Transverse colon (tissue), 4 donors: ENCODE measurements around the gene TTLL9. TPM values are rescaled to one million over a fixed set of nuclear protein-coding genes. Genes with fewer than 3 reads are reported as not detected.
"Not testable (repeated sequence)": the region's sequence is repeated elsewhere in the genome, so short reads cannot be mapped to it uniquely, and the experiment has no call there.

ENCODE experiments used
- DNase-seq: peaks from one replicate; pipeline ENCODE4 v3.0.0-alpha.2; 2019
- H3K27ac ChIP-seq, 4 donors: fragments of 200-600 bp; sonication (generic); 2 replicates each; pipeline ENCODE4 v1.5.1; 2016 to 2018; ENCODE audit warnings: inconsistent platforms in 4 of 4
- H3K27me3 ChIP-seq: fragments of 200-600 bp; sonication (generic); 2 replicates; pipeline ENCODE4 v1.5.1; 2017; ENCODE audit warnings: inconsistent platforms
- H3K36me3 ChIP-seq, 4 donors: fragments of 200-600 bp; sonication (generic); 2 replicates each; pipeline ENCODE4 v1.5.1; 2017 to 2019; ENCODE audit warnings: inconsistent platforms in 4 of 4
- H3K4me1 ChIP-seq, 4 donors: fragments of 200-600 bp; sonication (generic); 2 replicates each; pipeline ENCODE4 v1.5.1; 2017 to 2020; ENCODE audit warnings: inconsistent platforms in 4 of 4
- H3K4me3 ChIP-seq, 4 donors: fragments of 200-600 bp; sonication (generic); 1 replicate in 1 of 4; 2 replicates in 3 of 4; pipeline versions ENCODE4 v1.5.1 to v1.6.1; 2017 to 2019; ENCODE audit warnings: inconsistent platforms in 4 of 4
- H3K9me3 ChIP-seq, 2 donors: fragments of 200-600 bp; sonication (generic); 2 replicates each; pipeline ENCODE4 v1.5.1; 2017 to 2019; ENCODE audit warnings: inconsistent platforms in 2 of 2
- EP300 ChIP-seq: sonication (generic); formaldehyde crosslinking; IDR thresholded peaks from one replicate; pipeline ENCODE4 v1.6.1; 2017; ENCODE audit warnings: antibody characterized with exemption, low read depth
- POLR2A ChIP-seq: fragments of 450-650 bp; IDR thresholded peaks from one replicate; pipeline ENCODE4 v1.6.1; 2016; ENCODE audit warnings: antibody characterized with exemption, mild to moderate bottlenecking, moderate library complexity
- POLR2AphosphoS5 ChIP-seq, 3 donors: sonication (generic); formaldehyde crosslinking; IDR thresholded peaks; one replicate each; pipeline ENCODE4 v1.6.1; 2016; ENCODE audit warnings: antibody characterized with exemption in 3 of 3
- WGBS, 2 donors: methylation state at CpG; one replicate each; pipeline ENCODE4 v1.1.5; 2018; ENCODE audit warnings: low coverage in 1 of 2; 5-methylcytosine and 5-hydroxymethylcytosine counted together
- in situ Hi-C, 4 donors: fragments of 200-750 bp; cut with MboI; loops; one replicate each; pipeline versions ENCODE4 v1.15.0 to v1.15.1; 2017; ENCODE audit warnings: low sequenced_read_pairs in 3 of 4, low pct_ligation_motif_present in 1 of 4, low pct_unique_long_range_greater_than_20kb in 1 of 4
- intact Hi-C: fragments of 100-400 bp; cut with DNase I; formaldehyde crosslinking; loops from one replicate; pipeline ENCODE4 v1.15.1; 2023; ENCODE audit warnings: low total_unique reads
- total RNA-seq, 4 donors: library from RNA; depleted of rRNA; stranded (reverse); fragments of >200 nt; gene quantifications; one replicate each; pipeline ENCODE4 v1.1.0, GENCODE V29; 2016
- TF ChIP-seq, protein P1 (sequence below), 5 experiments: fragments of 200-600 bp in 3 of 5; fragments of 450-650 bp in 2 of 5; sonication (generic) in 3 of 5; IDR thresholded peaks; 1 replicate in 2 of 5; 2 replicates in 3 of 5; pipeline ENCODE4 v1.5.1; 2016 to 2017; ENCODE audit warnings: antibody characterized with exemption in 5 of 5, inconsistent platforms in 3 of 5, mild to moderate bottlenecking in 2 of 5, moderate library complexity in 1 of 5

TTLL9 gene
- total RNA-seq, 4 donors from 2014 or later = not detected

DNA sequence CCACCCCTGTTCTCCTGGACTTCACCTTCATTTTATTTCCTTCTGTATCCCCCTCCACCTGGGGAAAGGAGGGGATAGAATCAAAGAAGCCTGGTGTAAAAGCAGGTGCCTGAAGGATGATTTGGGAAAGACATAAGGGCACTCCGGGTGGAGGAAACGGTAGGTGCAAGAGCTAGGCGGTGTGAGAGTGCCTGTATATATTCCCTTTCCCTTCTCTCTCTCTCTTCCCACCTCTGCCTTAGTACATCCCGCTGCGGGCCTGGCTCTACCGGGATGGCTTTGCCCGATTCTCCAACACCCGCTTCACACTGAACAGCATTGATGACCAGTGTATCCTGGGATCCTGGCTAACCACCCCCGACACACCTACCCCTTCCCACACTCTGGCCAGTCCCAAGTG, 55.2 kb downstream of the TTLL9 start:
- in situ Hi-C loops = no loop called here

DNA sequence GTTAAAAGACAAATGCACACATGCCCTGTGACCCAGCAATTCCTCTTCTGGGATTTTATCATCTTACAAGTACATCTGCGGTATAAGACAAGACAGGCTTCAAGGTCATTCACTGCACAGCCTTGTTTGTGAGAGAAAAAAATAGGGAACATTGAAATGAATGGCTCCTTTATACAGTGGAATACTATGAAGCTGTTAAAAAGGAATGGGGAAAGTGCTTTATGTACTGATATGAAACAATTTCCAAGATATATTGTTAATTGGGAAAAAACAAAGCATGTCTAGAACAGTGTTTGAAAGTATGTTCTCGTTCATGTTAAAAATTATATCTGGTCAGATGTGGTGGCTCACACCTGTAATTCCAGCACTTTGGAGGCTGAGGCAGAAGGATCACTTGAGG, 56.1 kb downstream of the TTLL9 start:
- Histone ChIP-seq H3K9me3 (no peaks in the 10 kb centered on the region), H3K27me3 (peaks cover 14% of the 10 kb centered on the region), H3K4me1 (no peaks in the 10 kb centered on the region), H3K4me3 (no peak overlapping the region), H3K27ac (no peak overlapping the region), H3K36me3 (no peaks in the 10 kb centered on the region)
- no peak for DNase-seq
- TF ChIP-seq POLR2A (no peak), POLR2AphosphoS5 (IDR thresholded peaks at IDR 0.05) (no peak), EP300 (no peak)
- TF ChIP-seq, protein P1, sequence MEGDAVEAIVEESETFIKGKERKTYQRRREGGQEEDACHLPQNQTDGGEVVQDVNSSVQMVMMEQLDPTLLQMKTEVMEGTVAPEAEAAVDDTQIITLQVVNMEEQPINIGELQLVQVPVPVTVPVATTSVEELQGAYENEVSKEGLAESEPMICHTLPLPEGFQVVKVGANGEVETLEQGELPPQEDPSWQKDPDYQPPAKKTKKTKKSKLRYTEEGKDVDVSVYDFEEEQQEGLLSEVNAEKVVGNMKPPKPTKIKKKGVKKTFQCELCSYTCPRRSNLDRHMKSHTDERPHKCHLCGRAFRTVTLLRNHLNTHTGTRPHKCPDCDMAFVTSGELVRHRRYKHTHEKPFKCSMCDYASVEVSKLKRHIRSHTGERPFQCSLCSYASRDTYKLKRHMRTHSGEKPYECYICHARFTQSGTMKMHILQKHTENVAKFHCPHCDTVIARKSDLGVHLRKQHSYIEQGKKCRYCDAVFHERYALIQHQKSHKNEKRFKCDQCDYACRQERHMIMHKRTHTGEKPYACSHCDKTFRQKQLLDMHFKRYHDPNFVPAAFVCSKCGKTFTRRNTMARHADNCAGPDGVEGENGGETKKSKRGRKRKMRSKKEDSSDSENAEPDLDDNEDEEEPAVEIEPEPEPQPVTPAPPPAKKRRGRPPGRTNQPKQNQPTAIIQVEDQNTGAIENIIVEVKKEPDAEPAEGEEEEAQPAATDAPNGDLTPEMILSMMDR (IDR thresholded peaks at IDR 0.05) = no peak
- intact Hi-C loops = no loop called here
- in situ Hi-C loops = no loop called here
- WGBS, 2 donors = 39 to 80% methylated on average over 2 of the region's 2 CpGs

More for the DNA sequence above, 55.2 kb downstream of the TTLL9 start:
- Histone ChIP-seq H3K4me3 (no peak overlapping the region), H3K36me3 (no peaks in the 10 kb centered on the region), H3K27ac (no peak overlapping the region), H3K4me1 (no peaks in the 10 kb centered on the region), H3K9me3 (no peaks in the 10 kb centered on the region), H3K27me3 (peaks cover 14% of the 10 kb centered on the region)
- intact Hi-C loops = no loop called here
- DNase-seq = no peak
- TF ChIP-seq POLR2A (no peak), EP300 (no peak), POLR2AphosphoS5 (IDR thresholded peaks at IDR 0.05) (no peak)
- TF ChIP-seq, protein P1 (IDR thresholded peaks at IDR 0.05) = no peak
- 71% methylated on average over 9 of the region's 9 CpGs; no CpG with 5 or more reads in 1 of the 2 donors for WGBS, 2 donors

DNA sequence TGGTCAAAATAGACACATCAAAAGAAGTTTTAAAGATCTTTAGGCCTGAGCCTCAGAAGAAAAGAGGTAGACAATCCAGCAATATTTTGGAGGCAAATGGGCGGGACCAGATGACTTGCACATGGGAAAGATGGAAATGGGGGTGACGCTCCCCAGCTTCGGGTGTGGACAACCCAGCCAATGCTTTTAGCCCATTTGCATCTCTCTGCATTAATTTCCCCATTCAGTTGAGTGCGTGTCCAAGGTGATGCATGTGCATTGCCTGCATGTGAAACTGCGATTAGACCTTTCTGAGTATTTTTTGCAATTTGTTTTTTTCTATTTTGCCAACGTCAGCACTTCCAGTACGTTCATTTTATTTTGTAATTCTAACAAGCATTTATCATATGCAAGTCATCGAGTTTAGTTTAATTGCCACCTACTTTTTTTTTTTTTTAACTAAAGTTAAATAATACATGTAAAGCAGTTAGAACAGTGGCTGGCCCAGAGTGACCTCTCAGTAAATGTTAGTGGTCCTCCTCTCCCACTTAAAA, 57.3 kb downstream of the TTLL9 start:
- Histone ChIP-seq H3K9me3 (no peaks in the 10 kb centered on the region), H3K4me1 (no peaks in the 10 kb centered on the region), H3K4me3 (no peak overlapping the region), H3K36me3 (no peaks in the 10 kb centered on the region), H3K27me3 (peaks cover 14% of the 10 kb centered on the region), H3K27ac (no peak overlapping the region)
- in situ Hi-C loops = no loop called here
- TF ChIP-seq EP300 (no peak), POLR2AphosphoS5 (IDR thresholded peaks at IDR 0.05) (no peak), POLR2A (no peak)
- TF ChIP-seq, protein P1 (IDR thresholded peaks at IDR 0.05) = no peak
- 62 to 68% methylated on average over 8 of the region's 8 CpGs for WGBS, 2 donors
- DNase-seq = no peak
- intact Hi-C loops = no loop called here

DNA sequence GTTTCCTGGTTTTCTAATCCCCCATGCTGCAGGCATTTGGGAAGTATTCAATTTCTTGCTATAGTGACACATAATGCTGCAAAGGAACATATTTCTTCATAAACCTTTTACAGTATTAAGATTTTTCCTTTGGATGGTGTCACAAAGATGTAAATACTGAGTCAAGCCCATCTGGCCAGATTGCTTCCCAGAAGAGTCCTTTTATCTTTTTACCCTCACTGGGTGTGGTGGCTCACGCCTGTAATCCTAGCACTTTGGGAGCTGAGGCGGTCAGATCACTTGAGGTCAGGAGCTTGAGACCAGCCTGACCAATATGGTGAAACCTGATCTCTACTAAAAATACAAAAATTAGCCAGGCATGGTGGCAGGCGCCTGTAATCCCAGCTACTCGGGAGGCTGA, 59.2 kb downstream of the TTLL9 start:
- intact Hi-C loops, H3K9me3 ChIP-seq, H3K4me3 ChIP-seq, H3K27ac ChIP-seq, DNase-seq, in situ Hi-C loops, H3K36me3 ChIP-seq, H3K4me1 ChIP-seq: not testable (repeated sequence)
- WGBS, 2 donors = 62% methylated on average over 4 of the region's 4 CpGs; no CpG with 5 or more reads in 1 of the 2 donors
- H3K27me3 ChIP-seq = peaks cover 14% of the 10 kb centered on the region

DNA sequence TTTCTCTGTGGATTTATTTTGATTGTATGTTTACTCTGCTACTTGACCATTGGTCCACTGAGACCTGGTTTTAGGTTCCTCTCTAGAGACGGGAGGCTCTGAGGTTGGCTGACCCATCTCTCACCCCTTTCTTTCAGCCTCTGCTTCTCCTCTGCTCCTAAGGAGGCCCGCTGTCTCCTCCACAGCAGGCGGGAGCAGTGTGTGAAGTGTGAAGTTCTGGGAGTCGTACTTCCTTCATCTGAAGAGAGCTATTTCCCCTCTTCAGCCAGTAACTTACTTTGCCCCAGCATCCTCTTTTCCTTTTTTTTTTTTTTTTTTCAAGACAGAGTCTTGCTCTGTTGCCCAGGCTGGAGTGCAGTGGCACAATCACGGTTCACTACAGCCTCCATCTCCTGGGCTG, 60.3 kb downstream of the TTLL9 start:
- intact Hi-C loops = no loop called here
- Histone ChIP-seq H3K9me3 (no peaks in the 10 kb centered on the region), H3K27me3 (peaks cover 14% of the 10 kb centered on the region), H3K4me1 (no peaks in the 10 kb centered on the region), H3K36me3 (no peaks in the 10 kb centered on the region), H3K27ac (no peak overlapping the region), H3K4me3 (no peak overlapping the region)
- WGBS, 2 donors = 40 to 45% methylated on average over 1 to 5 of the region's 5 CpGs
- TF ChIP-seq POLR2AphosphoS5 (IDR thresholded peaks at IDR 0.05) = no peak
- TF ChIP-seq, protein P1 (IDR thresholded peaks at IDR 0.05) = no peak
- TF ChIP-seq EP300 = no peak
- TF ChIP-seq POLR2A = no peak
- in situ Hi-C loops = no loop called here
- DNase-seq = no peak
